Epithelial cell of proximal tubule (primary cell): ENCODE data around the gene DESI1. TPM values are rescaled to one million over a fixed set of nuclear protein-coding genes. Genes with fewer than 3 reads are reported as not detected.
"Not testable (repeated sequence)": the region's sequence is repeated elsewhere in the genome, so short reads cannot be mapped to it uniquely, and the experiment has no call there.

Experiments used
- DNase-seq: peaks from one replicate; pipeline ENCODE4 v3.0.0-alpha.2; 2011; ENCODE audit warnings: low read depth
- H3K4me3 ChIP-seq: 2 replicates; pipeline ENCODE4 v1.5.1; 2011; ENCODE audit warnings: low read depth, mild to moderate bottlenecking, low read length
- total RNA-seq: library from RNA; depleted of rRNA; stranded (reverse); fragments of >200 nt; gene quantifications from 2 replicates; pipeline ENCODE4 v1.2.3, GENCODE V29; 2015
- TF ChIP-seq, protein P1 (sequence below): conservative IDR thresholded peaks from 2 replicates; pipeline ENCODE4 v1.5.1; 2012; ENCODE audit warnings: low read depth, mild to moderate bottlenecking, low read length

The DESI1 gene
- total RNA-seq, 1 donor from 2014 or later: 21.8 TPM

DNA sequence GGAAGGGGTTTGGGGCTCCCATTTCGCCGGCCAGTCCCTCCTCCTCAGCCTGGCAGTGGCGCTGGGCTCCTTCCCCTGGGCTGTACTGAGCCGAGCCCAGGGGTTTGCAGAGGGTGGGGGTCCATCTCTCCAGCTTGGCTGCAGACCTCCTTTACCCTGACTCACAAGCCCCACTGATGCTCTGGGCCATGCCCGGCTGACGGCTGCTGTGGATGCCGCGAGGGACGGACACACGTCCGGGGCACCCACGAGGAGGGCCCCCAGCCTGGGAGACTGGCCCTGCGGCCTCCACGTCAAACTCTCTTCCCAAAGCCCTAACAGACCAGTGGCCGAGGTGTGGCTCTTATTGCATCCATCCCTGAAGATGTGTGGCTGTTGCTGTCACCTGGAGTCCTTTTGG is 45.3 kb downstream of the DESI1 start:
- TF ChIP-seq, protein P1, sequence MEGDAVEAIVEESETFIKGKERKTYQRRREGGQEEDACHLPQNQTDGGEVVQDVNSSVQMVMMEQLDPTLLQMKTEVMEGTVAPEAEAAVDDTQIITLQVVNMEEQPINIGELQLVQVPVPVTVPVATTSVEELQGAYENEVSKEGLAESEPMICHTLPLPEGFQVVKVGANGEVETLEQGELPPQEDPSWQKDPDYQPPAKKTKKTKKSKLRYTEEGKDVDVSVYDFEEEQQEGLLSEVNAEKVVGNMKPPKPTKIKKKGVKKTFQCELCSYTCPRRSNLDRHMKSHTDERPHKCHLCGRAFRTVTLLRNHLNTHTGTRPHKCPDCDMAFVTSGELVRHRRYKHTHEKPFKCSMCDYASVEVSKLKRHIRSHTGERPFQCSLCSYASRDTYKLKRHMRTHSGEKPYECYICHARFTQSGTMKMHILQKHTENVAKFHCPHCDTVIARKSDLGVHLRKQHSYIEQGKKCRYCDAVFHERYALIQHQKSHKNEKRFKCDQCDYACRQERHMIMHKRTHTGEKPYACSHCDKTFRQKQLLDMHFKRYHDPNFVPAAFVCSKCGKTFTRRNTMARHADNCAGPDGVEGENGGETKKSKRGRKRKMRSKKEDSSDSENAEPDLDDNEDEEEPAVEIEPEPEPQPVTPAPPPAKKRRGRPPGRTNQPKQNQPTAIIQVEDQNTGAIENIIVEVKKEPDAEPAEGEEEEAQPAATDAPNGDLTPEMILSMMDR: no peak
- no peak overlapping the region for H3K4me3 ChIP-seq
- no peak for DNase-seq

DNA sequence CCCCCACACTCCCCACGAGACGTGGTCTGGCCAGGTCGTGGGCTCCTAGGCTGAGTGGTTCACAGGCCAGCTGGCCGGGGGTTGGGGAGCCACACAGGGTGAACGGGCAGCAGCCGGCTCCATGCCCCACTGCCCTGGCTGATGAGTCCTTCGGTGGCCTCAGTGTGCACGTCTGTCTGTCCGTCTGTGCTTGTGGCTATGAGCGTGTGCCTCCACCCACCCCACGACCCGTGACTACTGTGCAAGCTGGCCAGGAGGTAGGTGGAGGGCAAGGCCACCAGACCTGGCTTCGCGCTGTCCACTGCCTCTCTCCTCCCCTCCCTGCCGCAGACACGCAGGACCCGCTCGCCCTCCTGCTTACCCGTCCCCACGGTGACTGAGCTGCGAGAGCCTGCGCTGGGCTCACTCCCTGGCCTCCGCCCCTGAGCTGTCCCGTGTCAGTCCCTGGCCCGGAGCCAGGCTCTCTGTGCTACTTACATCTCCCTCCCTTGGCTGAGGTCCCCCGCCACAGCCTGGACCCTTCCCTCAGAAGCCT is 45.9 kb downstream of the DESI1 start:
- H3K4me3 ChIP-seq: no peak overlapping the region
- no peak for DNase-seq
- TF ChIP-seq, protein P1: no peak

DNA sequence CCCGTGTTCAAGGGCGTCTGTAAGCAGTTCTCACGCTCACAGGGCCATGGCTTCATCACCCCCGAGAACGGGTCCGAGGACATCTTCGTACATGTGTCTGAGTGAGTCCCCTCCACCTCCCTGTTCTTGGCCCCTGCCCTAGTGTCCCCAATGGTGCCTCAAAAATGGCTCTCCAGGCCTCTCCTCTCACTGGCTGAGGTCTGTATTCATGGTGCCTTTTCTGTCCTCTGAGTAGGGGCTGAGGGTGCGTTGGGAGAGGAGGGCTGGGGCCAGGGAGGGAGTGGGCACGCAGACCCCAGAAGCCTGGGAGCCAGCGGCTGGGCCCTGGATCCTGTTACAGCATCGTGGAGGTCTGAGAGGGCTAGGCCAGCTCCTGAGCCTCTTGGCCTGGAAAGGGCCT is 47.2 kb downstream of the DESI1 start:
- H3K4me3 ChIP-seq: no peak overlapping the region
- no peak for DNase-seq
- TF ChIP-seq, protein P1: no peak

DNA sequence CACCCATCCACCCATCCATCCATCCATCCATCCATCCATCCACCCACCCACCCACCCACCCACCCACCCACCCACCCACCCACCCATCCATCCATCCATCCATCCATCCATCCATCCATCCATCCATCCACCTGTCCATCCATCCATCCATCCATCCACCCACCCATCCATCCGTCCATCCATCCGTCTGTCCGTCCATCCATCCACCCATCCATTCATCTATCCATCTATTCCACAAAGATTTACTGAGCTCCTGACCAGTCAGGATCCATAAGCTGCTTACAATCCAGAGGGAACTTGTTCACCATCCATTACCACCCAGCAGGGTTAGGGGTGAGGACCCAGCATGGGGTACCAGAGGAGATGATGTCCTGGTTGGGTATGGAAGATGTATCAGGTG is 48.5 kb downstream of the DESI1 start:
- DNase-seq, H3K4me3 ChIP-seq: not testable (repeated sequence)

DNA sequence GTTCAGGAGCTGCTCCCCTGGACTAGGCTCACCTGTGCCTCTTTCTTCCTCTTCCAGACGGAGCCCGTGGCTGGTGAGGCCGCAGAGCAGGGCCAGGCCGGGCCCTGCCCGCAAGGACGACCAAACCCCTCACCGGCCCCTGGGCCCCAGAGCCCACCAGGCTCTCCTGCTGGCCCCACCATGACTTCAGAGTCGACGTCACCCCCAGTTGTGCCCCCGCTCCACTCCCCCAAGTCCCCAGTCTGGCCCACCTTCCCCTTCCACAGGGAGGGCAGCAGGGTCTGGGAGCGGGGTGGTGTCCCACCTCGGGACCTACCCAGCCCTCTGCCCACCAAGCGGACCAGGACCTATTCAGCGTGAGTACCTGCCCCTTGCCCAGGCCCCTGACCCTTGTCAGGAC is 49.1 kb downstream of the DESI1 start:
- H3K4me3 ChIP-seq: no peak overlapping the region
- no peak for DNase-seq
- TF ChIP-seq, protein P1: no peak

DNA sequence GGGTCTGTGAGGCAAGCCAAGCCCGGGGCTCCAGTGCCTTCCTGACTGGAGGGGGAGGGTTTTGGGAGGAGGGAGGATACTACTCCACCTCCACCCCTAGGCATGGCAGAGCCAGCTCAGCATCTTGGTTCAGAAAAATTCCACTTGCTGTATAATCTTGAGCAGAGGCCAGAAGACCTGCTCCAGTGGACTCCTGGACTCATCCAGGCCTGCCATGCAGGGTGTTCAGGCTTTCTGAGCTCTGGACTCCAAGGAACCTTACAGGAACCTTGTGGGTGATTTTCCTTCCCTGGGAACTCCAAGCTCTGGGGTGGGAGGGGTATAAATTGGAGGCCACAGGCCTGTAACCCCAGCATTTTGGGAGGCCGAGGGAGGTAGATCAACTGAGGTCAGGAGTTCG is 50.6 kb downstream of the DESI1 start:
- no peak overlapping the region for H3K4me3 ChIP-seq
- no peak for DNase-seq
- TF ChIP-seq, protein P1: no peak

DNA sequence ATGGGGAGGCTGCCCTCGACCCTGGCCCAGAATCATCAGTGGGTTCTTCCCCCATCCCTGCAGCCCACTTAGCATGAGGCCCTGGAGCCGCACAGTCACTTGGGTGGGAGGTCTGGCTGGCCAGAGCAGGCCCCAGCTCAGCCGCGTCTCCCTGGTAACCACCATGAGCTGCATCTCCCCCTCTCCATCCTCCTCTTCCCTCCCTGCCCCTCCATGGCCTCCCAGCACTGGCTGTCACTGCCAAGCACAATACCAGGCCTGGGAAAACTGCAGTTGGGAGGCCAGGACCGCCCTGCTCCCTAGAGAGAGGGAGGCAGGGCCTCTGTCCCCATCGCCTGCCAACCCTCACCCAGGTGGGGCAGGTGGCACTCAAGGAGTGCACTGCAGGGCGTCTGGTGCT is 52.0 kb downstream of the DESI1 start:
- TF ChIP-seq, protein P1: no peak
- H3K4me3 ChIP-seq: no peak overlapping the region
- no peak for DNase-seq

DNA sequence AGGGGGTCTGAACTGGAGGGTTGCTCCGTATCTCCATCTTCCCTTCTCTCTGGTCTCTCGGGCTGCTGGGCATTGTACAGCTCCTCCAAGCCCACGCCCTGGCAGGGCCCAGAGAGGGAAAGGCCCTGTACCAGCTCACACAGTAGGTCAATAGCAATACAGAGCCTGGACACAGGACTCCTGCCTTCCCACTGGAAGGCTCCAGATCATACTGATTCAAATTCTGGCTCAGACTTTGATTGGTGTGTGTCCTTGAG is 53.4 kb downstream of the DESI1 start:
- TF ChIP-seq, protein P1: no peak
- DNase-seq: no peak
- H3K4me3 ChIP-seq: no peak overlapping the region
